Neural cell (in vitro differentiated cells): Measurements from ENCODE around the gene CFAP92. TPM values are rescaled to one million over a fixed set of nuclear protein-coding genes. Genes with fewer than 3 reads are reported as not detected.

Experiments used
- H2AFZ ChIP-seq: fragments of 200-600, 300-800 bp; sonication (generic), shearing (Covaris generic); 2 replicates; pipeline ENCODE4 v1.6.0; 2014; ENCODE audit warnings: low read depth, mild to moderate bottlenecking, antibody characterized with exemption, low read length, moderate library complexity
- H3F3A ChIP-seq: fragments of 200-600 bp; shearing (Covaris generic); 2 replicates; pipeline ENCODE4 v1.6.1; 2016; ENCODE audit warnings: mild to moderate bottlenecking, moderate library complexity, mixed read lengths, antibody characterized with exemption, low read length; ENCODE audit not compliant: insufficient read depth, poor library complexity, severe bottlenecking
- H3K27ac ChIP-seq: fragments of 200-600, 300-800 bp; sonication (generic), shearing (Covaris generic); 2 replicates; pipeline ENCODE4 v1.5.1; 2014; ENCODE audit warnings: mild to moderate bottlenecking, low read length, moderate library complexity
- H3K27me3 ChIP-seq: fragments of 300-800, 200-600 bp; sonication (generic), shearing (Covaris generic); 2 replicates; pipeline ENCODE4 v1.6.0; 2014; ENCODE audit warnings: mild to moderate bottlenecking, low read depth, low read length, moderate library complexity; ENCODE audit not compliant: insufficient read depth
- H3K36me3 ChIP-seq: fragments of 300-800, 200-600 bp; sonication (generic), shearing (Covaris generic); 2 replicates; pipeline ENCODE4 v1.5.1; 2014; ENCODE audit warnings: mild to moderate bottlenecking, antibody characterized with exemption, low read length, moderate library complexity; ENCODE audit not compliant: insufficient read depth
- H3K4me2 ChIP-seq: fragments of 300-800, 200-600 bp; sonication (generic), shearing (Covaris generic); 2 replicates; pipeline ENCODE4 v1.6.0; 2014; ENCODE audit warnings: mild to moderate bottlenecking, low read length
- H3K4me3 ChIP-seq: fragments of 300-800, 200-600 bp; sonication (generic), shearing (Covaris generic); 2 replicates; pipeline ENCODE4 v1.5.1; 2014; ENCODE audit warnings: mild to moderate bottlenecking, low read length, moderate library complexity
- H3K79me2 ChIP-seq: fragments of 200-600 bp; shearing (Covaris generic); replicated peaks from 2 replicates; pipeline ENCODE4 v1.6.0; 2014; ENCODE audit warnings: mild to moderate bottlenecking, low read length, moderate library complexity; ENCODE audit not compliant: insufficient read depth
- H3K9ac ChIP-seq: fragments of 300-800, 200-600 bp; sonication (generic), shearing (Covaris generic); 2 replicates; pipeline ENCODE4 v1.6.1; 2016; ENCODE audit warnings: mild to moderate bottlenecking, low read length, mixed read lengths
- H3K9me2 ChIP-seq: fragments of 200-600 bp; shearing (Covaris generic); 2 replicates; pipeline ENCODE4 v1.6.1; 2016; ENCODE audit warnings: mild to moderate bottlenecking, low read length, mixed read lengths; ENCODE audit not compliant: insufficient read depth
- H3K9me3 ChIP-seq: fragments of 200-600, 300-800 bp; sonication (generic), shearing (Covaris generic); 2 replicates; pipeline ENCODE4 v1.6.1; 2016; ENCODE audit warnings: mild to moderate bottlenecking, mixed run types, low read length, moderate library complexity, mixed read lengths
- H4K20me1 ChIP-seq: fragments of 200-600 bp; shearing (Covaris generic); 2 replicates; pipeline ENCODE4 v1.6.1; 2016; ENCODE audit warnings: mild to moderate bottlenecking, mixed run types; ENCODE audit not compliant: insufficient read depth
- CTCF ChIP-seq: fragments of 450-650 bp; IDR thresholded peaks from 2 replicates; pipeline ENCODE4 v1.5.1; 2014; ENCODE audit warnings: antibody characterized with exemption, mild to moderate bottlenecking, moderate library complexity; ENCODE audit not compliant: poor library complexity, severe bottlenecking
- EP300 ChIP-seq: fragments of 450-650 bp; conservative IDR thresholded peaks from 2 replicates; pipeline ENCODE4 v1.6.1; 2014; ENCODE audit warnings: antibody characterized with exemption, mild to moderate bottlenecking, moderate library complexity; ENCODE audit not compliant: poor library complexity, severe bottlenecking
- EZH2 ChIP-seq: fragments of 200-600, 300-800 bp; shearing (Covaris generic), sonication (generic); IDR thresholded peaks from 2 replicates; pipeline ENCODE4 v1.6.1; 2014; ENCODE audit warnings: antibody characterized with exemption, low read length, borderline replicate concordance, mild to moderate bottlenecking; ENCODE audit not compliant: insufficient read depth, poor library complexity, severe bottlenecking
- MXI1 ChIP-seq: fragments of 450-650 bp; conservative IDR thresholded peaks from 2 replicates; pipeline ENCODE4 v1.6.1; 2014; ENCODE audit warnings: antibody characterized with exemption, mild to moderate bottlenecking; ENCODE audit not compliant: poor library complexity, severe bottlenecking
- POLR2AphosphoS5 ChIP-seq: IDR thresholded peaks from 2 replicates; pipeline ENCODE4 v1.6.1; 2012
- RAD21 ChIP-seq: fragments of 450-650 bp; conservative IDR thresholded peaks from 2 replicates; pipeline ENCODE4 v1.6.1; 2014; ENCODE audit warnings: antibody characterized with exemption, mild to moderate bottlenecking, moderate library complexity
- REST ChIP-seq: IDR thresholded peaks from 2 replicates; pipeline ENCODE4 v1.6.1; 2012; ENCODE audit warnings: borderline replicate concordance
- SMC3 ChIP-seq: fragments of 450-650 bp; conservative IDR thresholded peaks from 2 replicates; pipeline ENCODE4 v1.6.1; 2014; ENCODE audit warnings: antibody characterized with exemption, mild to moderate bottlenecking, moderate library complexity; ENCODE audit not compliant: poor library complexity
- TAF1 ChIP-seq: IDR thresholded peaks from 2 replicates; pipeline ENCODE4 v1.6.1; 2012; ENCODE audit warnings: low read depth
- polyA plus RNA-seq: library from polyadenylated mRNA; depleted of rRNA; stranded (reverse); fragments of >200 nt; gene quantifications from 2 replicates; pipeline ENCODE4 v1.2.3, GENCODE V29; 2014

The CFAP92 gene
- polyA plus RNA-seq, 1 donor from 2014 or later, result 0.69 TPM

- H3K27ac ChIP-seq, result no peak overlapping the region
- no peak overlapping the region for H3K4me3 ChIP-seq
- no peak overlapping the region for H2AFZ ChIP-seq
- H3K79me2 ChIP-seq, result no peaks in the 10 kb centered on the region
- H3F3A ChIP-seq, result no peaks in the 10 kb centered on the region
- no peaks in the 10 kb centered on the region for H3K27me3 ChIP-seq
- H3K36me3 ChIP-seq, result no peaks in the 10 kb centered on the region
- H4K20me1 ChIP-seq, result no peaks in the 10 kb centered on the region
- no peak overlapping the region for H3K9ac ChIP-seq
- H3K9me3 ChIP-seq, result no peaks in the 10 kb centered on the region
- H3K4me2 ChIP-seq, result no peak overlapping the region
- H3K9me2 ChIP-seq, result no peaks in the 10 kb centered on the region
- TF ChIP-seq TAF1 (no peak), RAD21 (no peak), SMC3 (no peak), EZH2 (no peak), POLR2AphosphoS5 (no peak), EP300 (no peak), CTCF (no peak), MXI1 (no peak), REST (no peak)
Measured at GRCh38 chr3:129014148-129014547, 20.3 kb upstream of the CFAP92 start.

- H4K20me1 ChIP-seq, result no peaks in the 10 kb centered on the region
- no peak overlapping the region for H3K4me3 ChIP-seq
- H3K9me3 ChIP-seq, result no peaks in the 10 kb centered on the region
- H3K27ac ChIP-seq, result no peak overlapping the region
- H3K27me3 ChIP-seq, result no peaks in the 10 kb centered on the region
- TF ChIP-seq POLR2AphosphoS5 (no peak), EZH2 (no peak), CTCF (no peak), TAF1 (no peak), REST (no peak), RAD21 (no peak)
- H3K4me2 ChIP-seq, result no peak overlapping the region
- no peaks in the 10 kb centered on the region for H3K79me2 ChIP-seq
- no peaks in the 10 kb centered on the region for H3K9me2 ChIP-seq
- no peaks in the 10 kb centered on the region for H3F3A ChIP-seq
- H3K9ac ChIP-seq, result no peak overlapping the region
- no peaks in the 10 kb centered on the region for H3K36me3 ChIP-seq
- H2AFZ ChIP-seq, result no peak overlapping the region
Measured at GRCh38 chr3:129013491-129013891, 19.6 kb upstream of the CFAP92 start.
